IMR-90 (cell line): ENCODE results near the gene RPL36. TPM values are rescaled to one million over a fixed set of nuclear protein-coding genes. Genes with fewer than 3 reads are reported as not detected.

Source experiments
- ATAC-seq: fragments of 200-7000 bp; cut with Tn5 transposase; 2 replicates; pipeline ENCODE4 v1.9.1; 2020; ENCODE audit warnings: low read depth, mild to moderate bottlenecking, moderate library complexity
- BruUV-seq: library from RNA; stranded (reverse); fragments of 400-500 nt; replicated peaks from 2 replicates; lab custom pipeline; 2021; lab: Mats Ljungman, UMichigan
- CTCF ChIA-PET: fragments of 300-600 bp; formaldehyde crosslinking; extraction: SDS; loops from one replicate; lab custom pipeline; 2021; ENCODE audit warnings: antibody characterized with exemption; lab: Yijun Ruan, JAX
- POLR2A ChIA-PET: fragments of 300-600 bp; sonication (Branson Sonifier 250); formaldehyde crosslinking; loops from one replicate; lab custom pipeline; 2022; ENCODE audit warnings: antibody characterized with exemption; ENCODE audit not compliant: unreplicated experiment; lab: Charles Lee
- DNase-seq: peaks from one replicate; pipeline ENCODE4 v3.0.0; 2013
- H2AFZ ChIP-seq: replicated peaks from 2 replicates; pipeline ENCODE3; 2013; ENCODE audit warnings: low read length, mild to moderate bottlenecking; ENCODE audit not compliant: poor library complexity
- H2AK5ac ChIP-seq: 2 replicates; pipeline ENCODE4 v1.6.1; 2013; ENCODE audit warnings: low read depth, low read length, inconsistent platforms
- H2AK9ac ChIP-seq: replicated peaks from 2 replicates; pipeline ENCODE3; 2013; ENCODE audit warnings: mild to moderate bottlenecking, low read depth, low read length, moderate library complexity; ENCODE audit not compliant: poor library complexity
- H2BK120ac ChIP-seq: 2 replicates; pipeline ENCODE4 v1.6.1; 2013; ENCODE audit warnings: low read depth, low read length, inconsistent platforms
- H2BK15ac ChIP-seq: 3 replicates; pipeline ENCODE4 v1.6.1; 2013; ENCODE audit warnings: low read depth, low read length, inconsistent platforms
- H2BK20ac ChIP-seq: 2 replicates; pipeline ENCODE4 v1.6.1; 2013; ENCODE audit warnings: low read depth, mild to moderate bottlenecking, inconsistent platforms, low read length, moderate library complexity
- H2BK5ac ChIP-seq: 2 replicates; pipeline ENCODE4 v1.6.1; 2013; ENCODE audit warnings: mild to moderate bottlenecking, low read depth, low read length, inconsistent platforms; ENCODE audit not compliant: poor library complexity, severe bottlenecking
- H3K14ac ChIP-seq: replicated peaks from 2 replicates; pipeline ENCODE4 v1.6.1; 2013; ENCODE audit warnings: low read depth, low read length, inconsistent platforms
- H3K18ac ChIP-seq: 2 replicates; pipeline ENCODE4 v1.6.1; 2013; ENCODE audit warnings: low read depth, low read length, control low read depth
- H3K23ac ChIP-seq: 2 replicates; pipeline ENCODE4 v1.6.1; 2013; ENCODE audit warnings: low read depth, low read length, inconsistent platforms
- H3K27ac ChIP-seq: 2 replicates; pipeline ENCODE4 v1.5.1; 2013; ENCODE audit warnings: mild to moderate bottlenecking, control low read depth, low read length; ENCODE audit not compliant: insufficient read depth
- H3K27me3 ChIP-seq: 2 replicates; pipeline ENCODE4 v1.6.1; 2013; ENCODE audit warnings: low read length; ENCODE audit not compliant: control insufficient read depth, insufficient read depth
- H3K36me3 ChIP-seq: 2 replicates; pipeline ENCODE4 v1.6.1; 2013; ENCODE audit warnings: low read length, mixed read lengths; ENCODE audit not compliant: control insufficient read depth, insufficient read depth
- H3K4ac ChIP-seq: 2 replicates; pipeline ENCODE4 v1.6.1; 2013; ENCODE audit warnings: low read depth, low read length, inconsistent platforms
- H3K4me1 ChIP-seq: 2 replicates; pipeline ENCODE4 v1.6.1; 2013; ENCODE audit warnings: low read length, mixed read lengths; ENCODE audit not compliant: control insufficient read depth, insufficient read depth
- H3K4me2 ChIP-seq: 2 replicates; pipeline ENCODE4 v1.6.1; 2013; ENCODE audit warnings: low read depth, mild to moderate bottlenecking, control low read depth, low read length, moderate library complexity
- H3K4me3 ChIP-seq: 2 replicates; pipeline ENCODE4 v1.5.1; 2013; ENCODE audit warnings: low read depth, mild to moderate bottlenecking, control low read depth, low read length, moderate library complexity; ENCODE audit not compliant: insufficient read depth
- H3K56ac ChIP-seq: 2 replicates; pipeline ENCODE4 v1.6.1; 2013; ENCODE audit warnings: low read length, inconsistent platforms; ENCODE audit not compliant: insufficient read depth; ENCODE audit errors: extremely low read depth
- H3K79me1 ChIP-seq, 2 experiments: 2 replicates each; pipeline ENCODE4 v1.6.1; 2013; ENCODE audit warnings: low read length in 2 of 2, inconsistent platforms in 1 of 2, low read depth in 1 of 2
- H3K9ac ChIP-seq: 2 replicates; pipeline ENCODE4 v1.6.1; 2013; ENCODE audit warnings: low read depth, low read length, control low read depth
- H3K9me1 ChIP-seq: 2 replicates; pipeline ENCODE4 v1.6.1; 2013; ENCODE audit warnings: low read length, inconsistent platforms; ENCODE audit not compliant: insufficient read depth
- H3K9me3 ChIP-seq: 2 replicates; pipeline ENCODE4 v1.6.1; 2013; ENCODE audit warnings: low read length; ENCODE audit not compliant: control insufficient read depth, insufficient read depth
- H4K20me1 ChIP-seq: 2 replicates; pipeline ENCODE4 v1.6.1; 2013; ENCODE audit warnings: low read length, inconsistent platforms; ENCODE audit not compliant: insufficient read depth
- H4K5ac ChIP-seq: 2 replicates; pipeline ENCODE4 v1.6.1; 2013; ENCODE audit warnings: mild to moderate bottlenecking, low read depth, low read length, control low read depth
- H4K8ac ChIP-seq, 2 experiments: 2 replicates each; pipeline ENCODE4 v1.6.1; 2013; ENCODE audit warnings: low read depth in 2 of 2, low read length in 2 of 2, control low read depth in 1 of 2, inconsistent platforms in 1 of 2
- H4K91ac ChIP-seq: 2 replicates; pipeline ENCODE4 v1.6.1; 2013; ENCODE audit warnings: low read depth, low read length, inconsistent platforms; ENCODE audit not compliant: insufficient read depth
- BHLHE40 ChIP-seq: fragments of 150-350 bp; IDR thresholded peaks from 2 replicates; pipeline ENCODE4 v1.6.1; 2016; ENCODE audit warnings: mild to moderate bottlenecking, low read depth, low read length
- CEBPB ChIP-seq: IDR thresholded peaks from 2 replicates; pipeline ENCODE4 v1.6.1; 2012; ENCODE audit warnings: low read depth, low read length, improper control_type of control experiment
- CHD1 ChIP-seq: IDR thresholded peaks from 2 replicates; pipeline ENCODE4 v1.6.1; 2012; ENCODE audit warnings: low read depth, low read length, improper control_type of control experiment
- CTCF ChIP-seq: conservative IDR thresholded peaks from 2 replicates; pipeline ENCODE4 v1.5.1; 2012; ENCODE audit warnings: mild to moderate bottlenecking, low read depth, low read length, improper control_type of control experiment
- ELK1 ChIP-seq: fragments of 150-350 bp; IDR thresholded peaks from 2 replicates; pipeline ENCODE4 v1.6.1; 2016; ENCODE audit warnings: low read depth, mild to moderate bottlenecking, low read length, moderate library complexity, borderline replicate concordance
- FOS ChIP-seq: fragments of 150-350 bp; IDR thresholded peaks from 2 replicates; pipeline ENCODE4 v1.6.1; 2016; ENCODE audit warnings: low read depth, low read length
- MAFK ChIP-seq: IDR thresholded peaks from 2 replicates; pipeline ENCODE4 v1.6.1; 2012; ENCODE audit warnings: low read depth, low read length, improper control_type of control experiment
- MAZ ChIP-seq: IDR thresholded peaks from 2 replicates; pipeline ENCODE4 v1.6.1; 2012; ENCODE audit warnings: low read depth, mild to moderate bottlenecking, low read length, improper control_type of control experiment, moderate library complexity, borderline replicate concordance
- MXI1 ChIP-seq: IDR thresholded peaks from 2 replicates; pipeline ENCODE4 v1.6.1; 2012; ENCODE audit warnings: low read depth, mild to moderate bottlenecking, low read length, moderate library complexity, borderline replicate concordance
- NFE2L2 ChIP-seq: fragments of 150-350 bp; IDR thresholded peaks from 2 replicates; pipeline ENCODE4 v1.6.1; 2016; ENCODE audit warnings: low read depth, mild to moderate bottlenecking, low read length
- POLR2A ChIP-seq: IDR thresholded peaks from 2 replicates; pipeline ENCODE4 v1.6.1; 2012; ENCODE audit warnings: mild to moderate bottlenecking, low read depth, low read length
- RAD21 ChIP-seq: IDR thresholded peaks from 2 replicates; pipeline ENCODE4 v1.6.1; 2012; ENCODE audit warnings: low read length, improper control_type of control experiment
- RCOR1 ChIP-seq: IDR thresholded peaks from 2 replicates; pipeline ENCODE4 v1.6.1; 2012; ENCODE audit warnings: mild to moderate bottlenecking, low read length, improper control_type of control experiment; ENCODE audit not compliant: insufficient replicate concordance
- RFX5 ChIP-seq: IDR thresholded peaks from 2 replicates; pipeline ENCODE4 v1.8.0; 2012; ENCODE audit warnings: low read depth, mild to moderate bottlenecking, low read length, moderate library complexity
- SMC3 ChIP-seq: fragments of 150-350 bp; IDR thresholded peaks from 2 replicates; pipeline ENCODE4 v1.6.1; 2016; ENCODE audit warnings: low read depth, mild to moderate bottlenecking, antibody characterized with exemption, low read length, moderate library complexity
- USF2 ChIP-seq: fragments of 150-350 bp; IDR thresholded peaks from 2 replicates; pipeline ENCODE4 v1.6.1; 2017; ENCODE audit warnings: mild to moderate bottlenecking, antibody characterized with exemption, low read length, low read depth
- WGBS, 2 experiments: methylation state at CpG; one replicate each; pipeline versions ENCODE4 v1.1.5 to v1.1.7; 2013; ENCODE audit warnings: missing lambda C conversion rate in 2 of 2; ENCODE audit not compliant: insufficient read length in 1 of 2; ENCODE audit errors: extremely low coverage in 2 of 2; 5-methylcytosine and 5-hydroxymethylcytosine counted together
- dilution Hi-C: fragments of 300-500 bp; cut with HindIII; formaldehyde crosslinking; loops from one replicate; pipeline ENCODE4 v1.14.3; 2018; ENCODE audit warnings: low sequenced_read_pairs; ENCODE audit not compliant: unreplicated experiment
- in situ Hi-C: fragments of 300-500 bp; cut with MboI; formaldehyde crosslinking; loops from 3 replicates; pipeline ENCODE4 v1.14.3; 2019; ENCODE audit warnings: low sequenced_read_pairs, inconsistent platforms, mixed read lengths
- intact Hi-C: fragments of 100-400 bp; cut with micrococcal nuclease; formaldehyde crosslinking; loops from 2 replicates; pipeline ENCODE4 v1.10.0; 2022
- polyA plus RNA-seq, 3 experiments: library from polyadenylated mRNA; depleted of rRNA; stranded (reverse); fragments of >200 nt; gene quantifications; 2 replicates each; pipeline ENCODE4 v1.2.3, GENCODE V29; 2012; ENCODE audit warnings: low replicate concordance in 1 of 3
- total RNA-seq: library from RNA; depleted of rRNA; stranded (reverse); fragments of >200 nt; gene quantifications from 2 replicates; pipeline ENCODE4 v1.2.3, GENCODE V29; 2012

The RPL36 gene
- total and polyA plus RNA-seq, 2 of the 4 experiments (the other 2 are of a cell fraction), result 232 to 757 TPM

- H2AK9ac ChIP-seq, result no peak overlapping the region
- no peaks in the 10 kb centered on the region for H3K4me1 ChIP-seq
- H4K91ac ChIP-seq, result no peak overlapping the region
- H2AK5ac ChIP-seq, result no peak overlapping the region
- H4K8ac ChIP-seq, result no peak overlapping the region
- H4K20me1 ChIP-seq, result peaks cover 21% of the 10 kb centered on the region
- dilution Hi-C loops, result no loop called here
- no peaks in the 10 kb centered on the region for H3K27me3 ChIP-seq
- DNase-seq (no peak), ATAC-seq (no peak)
- no peak overlapping the region for H2BK120ac ChIP-seq
- H3K4me3 ChIP-seq, result no peak overlapping the region
- H3K9me3 ChIP-seq, result no peaks in the 10 kb centered on the region
- no peak overlapping the region for H2AFZ ChIP-seq
- CTCF ChIA-PET, result no interaction called here
- no peak overlapping the region for H3K4ac ChIP-seq
- H3K14ac ChIP-seq, result no peak overlapping the region
- no peak overlapping the region for H3K9ac ChIP-seq
- no peak overlapping the region for H2BK20ac ChIP-seq
- BruUV-seq, result no TSS peak
- TF ChIP-seq MXI1 (no peak), CEBPB (no peak), SMC3 (no peak), CHD1 (no peak), MAFK (no peak), RFX5 (no peak), POLR2A (no peak), BHLHE40 (no peak), NFE2L2 (no peak), RCOR1 (no peak), ELK1 (no peak), USF2 (no peak), FOS (no peak), CTCF (no peak), MAZ (no peak), RAD21 (no peak)
- peaks cover 78% of the 10 kb centered on the region for H3K36me3 ChIP-seq
- H4K5ac ChIP-seq, result no peak overlapping the region
- H2BK15ac ChIP-seq, result no peak overlapping the region
- no peak overlapping the region for H3K18ac ChIP-seq
- H3K23ac ChIP-seq, result no peak overlapping the region
- POLR2A ChIA-PET, result no interaction called here
- H3K56ac ChIP-seq, result no peak overlapping the region
- H3K27ac ChIP-seq, result no peak overlapping the region
- in situ Hi-C loops, result no loop called here
- intact Hi-C loops, result no loop called here
- peaks cover 3% of the 10 kb centered on the region; the same call in 1 of the 2 replicates for H3K9me1 ChIP-seq
- peaks cover 0 to 34% of the 10 kb centered on the region in 2 experiments; a peak in 3 of 4 replicates for H3K79me1 ChIP-seq
- H2BK5ac ChIP-seq, result no peak overlapping the region
- H3K4me2 ChIP-seq, result no peak overlapping the region
- 99% methylated on average over 39 of the region's 42 CpGs; no CpG with 5 or more reads in 1 of the 2 experiments for WGBS, 2 experiments
Observed at GRCh38 chr19:5661483-5661882, 28.6 kb upstream of the RPL36 start.
